Heart right ventricle (tissue), 16 donors: ENCODE data around the gene CEP20. TPM values are rescaled to one million over a fixed set of nuclear protein-coding genes. Genes with fewer than 3 reads are reported as not detected.
"Not testable (repeated sequence)": the region's sequence is repeated elsewhere in the genome, so short reads cannot be mapped to it uniquely, and the experiment has no call there.

Experiments used
- ATAC-seq, 8 donors: fragments of 200-7000 bp; cut with Tn5 transposase; one replicate each; pipeline ENCODE4 v1.9.1; 2020; ENCODE audit warnings: mild to moderate bottlenecking in 8 of 8, moderate library complexity in 8 of 8, moderate number of reproducible peaks in 1 of 8
- DNase-seq, 2 donors: peaks; one replicate each; pipeline ENCODE4 v3.0.0-alpha.2; 2020
- H3K27ac ChIP-seq, 10 donors: fragments of 200-600 bp; sonication (generic) in 2 of 10; one replicate each; pipeline versions ENCODE4 v1.5.0 to v1.8.0; 2020 to 2022; ENCODE audit warnings: mild to moderate bottlenecking in 3 of 10
- H3K27me3 ChIP-seq, 7 donors: fragments of 200-600 bp; one replicate each; pipeline ENCODE4 v1.8.0; 2021 to 2022; ENCODE audit warnings: mild to moderate bottlenecking in 2 of 7
- H3K36me3 ChIP-seq, 9 donors: fragments of 200-600 bp; sonication (generic) in 1 of 9; one replicate each; pipeline versions ENCODE4 v1.5.0 to v1.8.0; 2020 to 2022; ENCODE audit warnings: mild to moderate bottlenecking in 2 of 9
- H3K4me1 ChIP-seq, 9 donors: fragments of 200-600 bp; sonication (generic) in 1 of 9; one replicate each; pipeline versions ENCODE4 v1.5.0 to v1.8.0; 2020 to 2022; ENCODE audit warnings: mild to moderate bottlenecking in 4 of 9
- H3K4me3 ChIP-seq, 10 donors: fragments of 200-600 bp; sonication (generic) in 2 of 10; one replicate each; pipeline versions ENCODE4 v1.5.0 to v1.8.0; 2020 to 2022; ENCODE audit warnings: mild to moderate bottlenecking in 7 of 10, moderate library complexity in 2 of 10
- H3K9me3 ChIP-seq, 11 donors: fragments of 200-600 bp in 10 of 11; sonication (generic) in 2 of 11; one replicate each; pipeline versions ENCODE4 v1.5.0 to v1.8.0; 2013 to 2022; ENCODE audit warnings: mild to moderate bottlenecking in 2 of 11, control low read depth in 1 of 11, moderate library complexity in 1 of 11
- WGBS, 2 donors: extraction: QIAGEN DNeasy Blood & Tissue Kit; methylation state at CpG; one replicate each; pipeline ENCODE4 v1.1.7; 2013; ENCODE audit warnings: inconsistent platforms in 1 of 2; 5-methylcytosine and 5-hydroxymethylcytosine counted together
- intact Hi-C, 10 donors: fragments of 100-400 bp; cut with DNase I; formaldehyde crosslinking; loops; one replicate each; pipeline versions ENCODE4 v1.11.1 to v1.14.2; 2022
- polyA plus RNA-seq, 2 donors: library from polyadenylated mRNA; stranded (reverse); fragments of 200-250 nt; gene quantifications; one replicate each; pipeline ENCODE4 v1.2.3, GENCODE V29; 2013
- total RNA-seq, 10 donors: library from RNA; stranded (reverse); fragmentation: NEBNext Ultra II Directional in 3 of 10; extraction: Animal tissue kit (Norgen Biotek cat#: 25700) in 3 of 10; gene quantifications; one replicate each; pipeline versions ENCODE4 v1.2.1 to v1.2.4, GENCODE V29; 2021 to 2023
- TF ChIP-seq, protein P1 (sequence below), 9 donors: fragments of 200-600 bp; sonication (generic) in 2 of 9; IDR thresholded peaks; one replicate each; pipeline versions ENCODE4 v1.5.0 to v1.8.0; 2021 to 2022; ENCODE audit warnings: antibody characterized with exemption in 9 of 9, mild to moderate bottlenecking in 5 of 9, moderate library complexity in 1 of 9
- donor health status: Arrhythmogenic right ventricular cardiomyopathy.
- donor health status: ischemic (EF 13 %, LVEDD 7.1; RV severe dilation, severe dysfunction).
- donor health status: healthy with polysubstance abuse.
- donor health status: DM: no; HTN: yes; CAD: no.
- donor health status: DM: no; HTN: no; CAD: no.
- donor health status: ischemic (EF 25% LVEDD 6.9; RV normal size, moderate dysfunction).
- donor health status: ischemic (EF 25% LVEDD 5.7; RV mildly dilated, moderate dysfunction).
- donor health status: healthy.
- donor health status: DM: yes; HTN: yes; CAD: no.
- donor health status: Ischemic cardiomyopathy.
- donor health status: ischemic (EF 35%, LVEDD 5.7; RV mildly dilated, moderate dysfunction).
- donor health status: nonischemic (EF 11% LVEDD 7.7; RV severe dilation, severe dysfunction).
- donor health status: DM: yes; HTN: yes; CAD: no.
- donor health status: PGD.
- donor health status: ischemic (EF 29% LVEDD 5.4; RV normal size, mild dysfunction).
- donor health status: nonischemic (EF 23%, LVEDD 6.1; RV moderate dilation, normal function).

The CEP20 gene
- total and polyA plus RNA-seq, 12 donors = 14.8 to 42.6 (median 32.1) TPM

DNA sequence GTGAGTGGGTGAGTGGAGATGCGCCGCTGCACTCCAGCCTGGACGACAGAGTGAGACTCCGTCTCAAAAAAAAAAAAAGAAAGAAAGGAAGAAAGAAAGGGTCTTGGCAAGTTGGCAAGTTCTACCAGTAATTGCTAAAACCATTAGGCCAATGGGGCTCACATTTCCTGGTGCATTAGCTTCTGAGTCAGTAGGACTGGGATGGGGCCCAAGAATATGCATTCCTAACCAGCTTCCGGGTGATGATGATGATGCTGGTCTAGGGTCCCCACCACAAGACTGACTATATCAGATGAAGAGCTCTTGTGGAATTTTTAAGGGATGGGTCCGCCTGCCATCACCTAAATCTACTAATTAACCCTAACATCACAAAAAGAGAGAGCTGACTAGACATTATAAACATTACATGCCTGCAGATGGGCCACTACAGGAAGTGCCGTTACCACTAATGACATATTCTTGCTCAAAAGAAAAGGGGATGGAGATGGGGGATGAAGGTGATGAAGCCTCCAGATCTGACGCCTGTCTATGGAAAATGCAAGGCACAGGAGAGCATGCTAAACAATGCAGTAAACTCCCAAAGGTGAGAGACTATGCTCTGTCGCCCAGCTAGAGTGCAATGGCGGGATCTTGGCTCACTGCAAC lies 44.6 kb downstream of the CEP20 start:
- intact Hi-C loops = no loop called here
- H3K9me3 ChIP-seq = no peaks in the 10 kb centered on the region
- no peaks in the 10 kb centered on the region for H3K4me1 ChIP-seq
- no peaks in the 10 kb centered on the region for H3K36me3 ChIP-seq
- DNase-seq (no peak), ATAC-seq (no peak)
- H3K27me3 ChIP-seq = peaks cover 0 to 54% (median 4%) of the 10 kb centered on the region in 7 donors
- H3K27ac ChIP-seq = no peak overlapping the region
- 80 to 90% methylated on average over 10 of the region's 10 CpGs for WGBS, 2 donors
- TF ChIP-seq, protein P1, sequence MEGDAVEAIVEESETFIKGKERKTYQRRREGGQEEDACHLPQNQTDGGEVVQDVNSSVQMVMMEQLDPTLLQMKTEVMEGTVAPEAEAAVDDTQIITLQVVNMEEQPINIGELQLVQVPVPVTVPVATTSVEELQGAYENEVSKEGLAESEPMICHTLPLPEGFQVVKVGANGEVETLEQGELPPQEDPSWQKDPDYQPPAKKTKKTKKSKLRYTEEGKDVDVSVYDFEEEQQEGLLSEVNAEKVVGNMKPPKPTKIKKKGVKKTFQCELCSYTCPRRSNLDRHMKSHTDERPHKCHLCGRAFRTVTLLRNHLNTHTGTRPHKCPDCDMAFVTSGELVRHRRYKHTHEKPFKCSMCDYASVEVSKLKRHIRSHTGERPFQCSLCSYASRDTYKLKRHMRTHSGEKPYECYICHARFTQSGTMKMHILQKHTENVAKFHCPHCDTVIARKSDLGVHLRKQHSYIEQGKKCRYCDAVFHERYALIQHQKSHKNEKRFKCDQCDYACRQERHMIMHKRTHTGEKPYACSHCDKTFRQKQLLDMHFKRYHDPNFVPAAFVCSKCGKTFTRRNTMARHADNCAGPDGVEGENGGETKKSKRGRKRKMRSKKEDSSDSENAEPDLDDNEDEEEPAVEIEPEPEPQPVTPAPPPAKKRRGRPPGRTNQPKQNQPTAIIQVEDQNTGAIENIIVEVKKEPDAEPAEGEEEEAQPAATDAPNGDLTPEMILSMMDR (IDR thresholded peaks at IDR 0.05) = no peak
- no peak overlapping the region for H3K4me3 ChIP-seq

DNA sequence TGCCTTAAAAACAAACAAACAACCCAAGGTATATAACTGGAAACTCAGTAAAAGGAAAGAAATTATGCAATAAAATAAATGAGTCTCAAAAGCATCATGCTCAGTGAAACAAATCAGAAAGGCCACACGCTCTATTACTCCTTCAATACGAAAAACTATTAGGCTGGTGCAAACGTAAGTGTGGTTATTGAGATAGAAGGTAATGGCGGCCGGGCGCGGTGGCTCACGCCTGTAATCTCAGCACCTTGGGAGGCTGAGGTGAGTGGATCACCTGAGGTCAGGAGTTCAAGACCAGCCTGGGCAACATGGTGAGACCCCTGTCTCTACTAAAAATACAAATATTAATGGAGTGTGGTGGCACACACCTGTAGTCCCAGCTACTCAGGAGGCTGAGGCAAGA lies 49.2 kb downstream of the CEP20 start:
- H3K36me3 ChIP-seq, DNase-seq, H3K4me1 ChIP-seq, H3K27ac ChIP-seq, H3K4me3 ChIP-seq, ATAC-seq, intact Hi-C loops, H3K9me3 ChIP-seq: not testable (repeated sequence)
- peaks cover 0 to 28% (median 4%) of the 10 kb centered on the region in 7 donors for H3K27me3 ChIP-seq
- 93 to 94% methylated on average over 8 of the region's 8 CpGs for WGBS, 2 donors

DNA sequence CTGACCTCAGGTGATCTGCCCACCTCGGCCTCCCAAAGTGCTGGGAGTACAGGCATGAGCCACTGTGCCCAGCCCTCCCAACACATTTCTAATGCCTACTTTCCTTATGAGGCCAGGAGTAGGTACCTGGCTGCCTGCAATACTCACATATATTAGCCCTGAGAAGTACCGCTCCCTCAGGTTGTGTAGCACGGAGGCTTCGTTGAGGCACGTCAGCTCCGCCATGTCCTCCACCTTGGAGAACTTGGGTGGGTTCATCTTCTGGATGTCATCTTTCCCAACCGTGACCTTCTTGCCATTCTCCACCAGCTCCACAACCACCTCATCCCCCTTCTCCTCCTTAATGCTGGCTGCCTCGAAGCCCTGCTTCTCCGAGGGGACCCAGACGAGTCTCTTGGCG lies 50.6 kb downstream of the CEP20 start:
- 94% methylated on average over 11 of the region's 11 CpGs for WGBS, 2 donors
- ATAC-seq (no peak), DNase-seq (no peak)
- peaks cover 0 to 19% (median 4%) of the 10 kb centered on the region in 7 donors for H3K27me3 ChIP-seq
- H3K4me1 ChIP-seq = peaks cover 0 to 6% (median 0%) of the 10 kb centered on the region in 9 donors
- no peak overlapping the region for H3K27ac ChIP-seq
- no peaks in the 10 kb centered on the region for H3K36me3 ChIP-seq
- TF ChIP-seq, protein P1 (IDR thresholded peaks at IDR 0.05) = no peak
- intact Hi-C loops = no loop called here
- no peak overlapping the region for H3K4me3 ChIP-seq
- no peaks in the 10 kb centered on the region for H3K9me3 ChIP-seq

DNA sequence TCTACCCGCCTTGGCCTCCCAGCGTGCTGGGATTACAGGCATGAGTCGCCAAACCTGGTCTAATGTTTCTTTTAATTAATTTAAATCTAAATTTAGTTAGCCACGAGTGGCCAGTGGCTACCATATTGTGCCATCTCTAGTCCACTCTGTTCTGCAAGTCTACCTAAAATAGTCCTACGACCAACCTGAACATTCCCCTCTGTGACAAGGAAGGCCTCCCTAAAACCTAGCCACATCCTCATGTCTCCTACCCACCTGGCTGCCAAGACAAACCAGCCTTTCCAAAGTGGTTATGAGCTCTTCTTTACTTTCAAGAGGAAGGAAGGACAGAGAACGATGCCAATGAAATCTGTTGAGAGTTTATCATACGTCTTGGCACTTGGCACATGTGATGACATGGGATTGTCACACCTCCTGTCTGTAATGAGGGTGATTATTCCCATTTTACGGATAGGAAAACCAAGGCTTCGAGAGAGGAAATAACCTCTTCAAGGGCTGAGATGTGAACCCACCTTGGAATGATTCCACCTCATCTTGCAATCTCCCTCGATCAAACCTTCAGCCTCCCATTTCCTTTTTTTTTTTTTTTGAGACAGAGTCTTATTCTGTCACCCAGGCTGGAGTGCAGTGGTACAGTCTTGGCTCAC lies 51.3 kb downstream of the CEP20 start:
- H3K36me3 ChIP-seq = no peaks in the 10 kb centered on the region
- peaks cover 0 to 19% (median 4%) of the 10 kb centered on the region in 7 donors for H3K27me3 ChIP-seq
- ATAC-seq (no peak), DNase-seq (no peak)
- intact Hi-C loops = no loop called here
- peaks cover 0 to 6% (median 0%) of the 10 kb centered on the region in 9 donors for H3K4me1 ChIP-seq
- H3K9me3 ChIP-seq = no peaks in the 10 kb centered on the region
- no peak overlapping the region for H3K4me3 ChIP-seq
- TF ChIP-seq, protein P1 (IDR thresholded peaks at IDR 0.05) = no peak
- H3K27ac ChIP-seq = no peak overlapping the region
- WGBS, 2 donors = 83% methylated on average over 10 of the region's 10 CpGs

DNA sequence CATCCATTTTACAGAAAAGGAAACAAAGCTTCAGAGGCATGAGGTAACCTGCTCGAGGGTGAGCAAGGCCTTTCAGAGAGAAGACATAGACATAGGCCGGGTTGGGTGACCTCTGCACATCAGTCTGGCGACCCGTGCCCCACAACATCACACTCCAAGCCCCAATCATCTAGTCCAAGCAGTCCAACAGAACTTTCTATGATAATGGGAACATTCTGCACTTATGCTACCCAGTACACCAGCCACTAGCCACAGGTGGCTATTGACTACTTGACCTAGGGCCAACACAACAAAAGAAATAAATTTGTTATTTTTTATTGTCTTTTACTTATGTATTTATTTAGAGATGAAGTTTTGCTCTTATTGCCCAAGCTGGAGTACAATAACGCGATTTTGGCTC lies 52.3 kb downstream of the CEP20 start:
- Histone ChIP-seq H3K4me3 (no peak overlapping the region), H3K27ac (no peak overlapping the region), H3K27me3 (peaks cover 0 to 11% (median 0%) of the 10 kb centered on the region in 7 donors), H3K36me3 (no peaks in the 10 kb centered on the region), H3K9me3 (no peaks in the 10 kb centered on the region), H3K4me1 (peaks cover 0 to 6% (median 0%) of the 10 kb centered on the region in 9 donors)
- intact Hi-C loops = no loop called here
- ATAC-seq (no peak), DNase-seq (no peak)
- WGBS, 2 donors = 88 to 91% methylated on average over 6 of the region's 6 CpGs
- TF ChIP-seq, protein P1 (IDR thresholded peaks at IDR 0.05) = no peak
